Measurements from ENCODE around the gene CAMK2A.

DNA sequence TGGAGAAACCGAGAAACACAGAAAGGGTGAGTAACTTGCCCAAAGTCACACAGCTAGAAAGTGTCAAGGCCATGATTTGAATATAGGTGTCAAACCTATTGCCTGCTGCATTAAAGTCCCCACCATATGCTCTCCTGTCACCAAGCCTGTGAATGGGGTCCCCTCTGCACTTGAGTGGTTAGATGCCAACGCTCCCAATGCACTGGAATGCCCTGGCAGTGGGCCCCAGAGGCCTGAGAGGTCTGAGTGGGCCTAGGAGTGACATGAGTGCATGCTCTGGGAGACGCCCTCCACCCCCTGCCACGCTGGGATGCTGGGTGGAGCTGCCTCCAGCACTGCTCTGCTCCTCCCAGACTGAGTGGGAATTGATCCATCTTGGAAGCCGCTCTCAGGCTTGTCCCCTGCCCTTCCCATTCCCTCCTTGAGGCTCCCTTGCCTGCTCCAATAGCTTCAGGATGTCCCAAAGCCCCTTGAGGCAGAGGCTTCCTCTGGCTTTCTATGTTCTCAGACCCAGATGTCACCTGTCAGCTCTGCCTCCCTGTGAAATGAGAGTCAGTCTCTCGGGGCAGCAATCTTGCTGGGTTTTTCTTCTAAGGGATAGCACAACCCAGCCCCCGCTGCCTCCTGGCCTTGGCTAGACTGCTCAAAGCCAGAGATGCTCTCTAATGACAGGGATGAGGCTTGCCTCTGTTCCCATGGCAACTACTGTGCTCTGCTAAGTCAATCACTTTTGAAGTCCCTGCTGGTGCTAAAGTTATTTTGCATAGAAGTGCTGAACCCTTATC lies 19.7 kb upstream of the CAMK2A start:
- TF ChIP-seq, protein P1, sequence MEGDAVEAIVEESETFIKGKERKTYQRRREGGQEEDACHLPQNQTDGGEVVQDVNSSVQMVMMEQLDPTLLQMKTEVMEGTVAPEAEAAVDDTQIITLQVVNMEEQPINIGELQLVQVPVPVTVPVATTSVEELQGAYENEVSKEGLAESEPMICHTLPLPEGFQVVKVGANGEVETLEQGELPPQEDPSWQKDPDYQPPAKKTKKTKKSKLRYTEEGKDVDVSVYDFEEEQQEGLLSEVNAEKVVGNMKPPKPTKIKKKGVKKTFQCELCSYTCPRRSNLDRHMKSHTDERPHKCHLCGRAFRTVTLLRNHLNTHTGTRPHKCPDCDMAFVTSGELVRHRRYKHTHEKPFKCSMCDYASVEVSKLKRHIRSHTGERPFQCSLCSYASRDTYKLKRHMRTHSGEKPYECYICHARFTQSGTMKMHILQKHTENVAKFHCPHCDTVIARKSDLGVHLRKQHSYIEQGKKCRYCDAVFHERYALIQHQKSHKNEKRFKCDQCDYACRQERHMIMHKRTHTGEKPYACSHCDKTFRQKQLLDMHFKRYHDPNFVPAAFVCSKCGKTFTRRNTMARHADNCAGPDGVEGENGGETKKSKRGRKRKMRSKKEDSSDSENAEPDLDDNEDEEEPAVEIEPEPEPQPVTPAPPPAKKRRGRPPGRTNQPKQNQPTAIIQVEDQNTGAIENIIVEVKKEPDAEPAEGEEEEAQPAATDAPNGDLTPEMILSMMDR (IDR thresholded peaks at IDR 0.05) = no peak
- TF ChIP-seq POLR2A (IDR thresholded peaks at IDR 0.05) = no peak
- TF ChIP-seq POLR2AphosphoS5 (IDR thresholded peaks at IDR 0.05) = no peak
- TF ChIP-seq EP300 (IDR thresholded peaks at IDR 0.05) = no peak

All from gastroesophageal sphincter (tissue), 3 donors.